Thyroid gland (tissue), 4 donors: ENCODE measurements around the gene FAM171A1. TPM values are rescaled to one million over a fixed set of nuclear protein-coding genes. Genes with fewer than 3 reads are reported as not detected.
"Not testable (repeated sequence)": the region's sequence is repeated elsewhere in the genome, so short reads cannot be mapped to it uniquely, and the experiment has no call there.

Experiments used
- DNase-seq, 2 donors: peaks; one replicate each; pipeline ENCODE4 v3.0.0-alpha.2; 2019
- H3K27ac ChIP-seq, 3 donors: fragments of 200-600 bp; sonication (generic); 1 replicate in 2 of 3; 2 replicates in 1 of 3; pipeline ENCODE4 v1.5.1; 2016 to 2019; ENCODE audit warnings: mild to moderate bottlenecking in 1 of 3, moderate library complexity in 1 of 3
- H3K27me3 ChIP-seq: fragments of 200-600 bp; sonication (generic); one replicate; pipeline ENCODE4 v1.5.1; 2019
- H3K36me3 ChIP-seq, 2 donors: fragments of 200-600 bp; sonication (generic); one replicate each; pipeline ENCODE4 v1.5.1; 2016 to 2019
- H3K4me1 ChIP-seq, 2 donors: fragments of 200-600 bp; sonication (generic); one replicate each; pipeline ENCODE4 v1.5.1; 2017 to 2019
- H3K4me3 ChIP-seq, 3 donors: fragments of 200-600 bp; sonication (generic); replicated peaks in 1 of 3; 1 replicate in 2 of 3; 2 replicates in 1 of 3; pipeline ENCODE4 v1.5.1; 2016; ENCODE audit warnings: mild to moderate bottlenecking in 1 of 3
- H3K9me3 ChIP-seq: fragments of 200-600 bp; sonication (generic); one replicate; pipeline ENCODE4 v1.5.1; 2017
- POLR2A ChIP-seq, 2 donors: fragments of 450-650 bp; IDR thresholded peaks; one replicate each; pipeline ENCODE4 v1.6.1; 2017; ENCODE audit warnings: antibody characterized with exemption in 2 of 2, mild to moderate bottlenecking in 2 of 2, moderate library complexity in 1 of 2
- WGBS, 2 donors: methylation state at CpG; one replicate each; pipeline ENCODE4 v1.1.5; 2017; 5-methylcytosine and 5-hydroxymethylcytosine counted together
- intact Hi-C: fragments of 100-400 bp; cut with DNase I; formaldehyde crosslinking; loops from one replicate; pipeline ENCODE4 v1.15.1; 2023
- total RNA-seq, 4 donors: library from RNA; depleted of rRNA; stranded (reverse); fragments of >200 nt; gene quantifications; one replicate each; pipeline ENCODE4 v1.2.3, GENCODE V29; 2016
- TF ChIP-seq, protein P1 (sequence below), 6 experiments: fragments of 200-600 bp in 3 of 6; fragments of 450-650 bp in 3 of 6; sonication (generic) in 3 of 6; IDR thresholded peaks; one replicate each; pipeline ENCODE4 v1.5.1; 2016 to 2019; ENCODE audit warnings: antibody characterized with exemption in 6 of 6, mild to moderate bottlenecking in 2 of 6, inconsistent platforms in 1 of 6, moderate library complexity in 1 of 6

The FAM171A1 gene
- total RNA-seq, 4 donors from 2014 or later: 10.2 to 14.9 (median 13.3) TPM

DNA sequence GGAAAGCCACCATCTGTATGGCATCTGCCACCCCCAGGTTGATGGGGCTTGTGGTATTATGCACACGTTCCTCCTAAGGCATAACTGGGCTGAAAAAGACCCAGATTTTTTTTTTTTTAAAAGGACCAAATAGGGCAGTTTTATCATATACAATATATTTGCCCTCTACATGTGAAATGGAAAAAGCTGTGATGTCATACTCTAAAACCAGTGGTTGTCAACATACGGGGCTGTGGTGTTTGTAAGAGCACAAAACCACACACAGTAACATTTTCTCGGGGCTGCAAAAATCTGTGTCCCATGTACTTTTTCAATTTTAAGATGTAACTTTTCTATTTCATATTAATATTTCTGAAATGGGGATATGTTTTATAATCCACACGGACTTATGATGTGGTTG lies 34.9 kb downstream of the FAM171A1 start:
- Histone ChIP-seq H3K4me1 (no peaks in the 10 kb centered on the region), H3K27ac (no peak overlapping the region), H3K36me3 (no peaks in the 10 kb centered on the region), H3K9me3 (no peaks in the 10 kb centered on the region), H3K27me3 (no peaks in the 10 kb centered on the region), H3K4me3 (no peak overlapping the region)
- 79 to 87% methylated on average over 4 of the region's 4 CpGs for WGBS, 2 donors
- no peak for DNase-seq
- TF ChIP-seq, protein P1, sequence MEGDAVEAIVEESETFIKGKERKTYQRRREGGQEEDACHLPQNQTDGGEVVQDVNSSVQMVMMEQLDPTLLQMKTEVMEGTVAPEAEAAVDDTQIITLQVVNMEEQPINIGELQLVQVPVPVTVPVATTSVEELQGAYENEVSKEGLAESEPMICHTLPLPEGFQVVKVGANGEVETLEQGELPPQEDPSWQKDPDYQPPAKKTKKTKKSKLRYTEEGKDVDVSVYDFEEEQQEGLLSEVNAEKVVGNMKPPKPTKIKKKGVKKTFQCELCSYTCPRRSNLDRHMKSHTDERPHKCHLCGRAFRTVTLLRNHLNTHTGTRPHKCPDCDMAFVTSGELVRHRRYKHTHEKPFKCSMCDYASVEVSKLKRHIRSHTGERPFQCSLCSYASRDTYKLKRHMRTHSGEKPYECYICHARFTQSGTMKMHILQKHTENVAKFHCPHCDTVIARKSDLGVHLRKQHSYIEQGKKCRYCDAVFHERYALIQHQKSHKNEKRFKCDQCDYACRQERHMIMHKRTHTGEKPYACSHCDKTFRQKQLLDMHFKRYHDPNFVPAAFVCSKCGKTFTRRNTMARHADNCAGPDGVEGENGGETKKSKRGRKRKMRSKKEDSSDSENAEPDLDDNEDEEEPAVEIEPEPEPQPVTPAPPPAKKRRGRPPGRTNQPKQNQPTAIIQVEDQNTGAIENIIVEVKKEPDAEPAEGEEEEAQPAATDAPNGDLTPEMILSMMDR (IDR thresholded peaks at IDR 0.05): no peak
- TF ChIP-seq POLR2A (IDR thresholded peaks at IDR 0.05): no peak
- intact Hi-C loops: no loop called here

DNA sequence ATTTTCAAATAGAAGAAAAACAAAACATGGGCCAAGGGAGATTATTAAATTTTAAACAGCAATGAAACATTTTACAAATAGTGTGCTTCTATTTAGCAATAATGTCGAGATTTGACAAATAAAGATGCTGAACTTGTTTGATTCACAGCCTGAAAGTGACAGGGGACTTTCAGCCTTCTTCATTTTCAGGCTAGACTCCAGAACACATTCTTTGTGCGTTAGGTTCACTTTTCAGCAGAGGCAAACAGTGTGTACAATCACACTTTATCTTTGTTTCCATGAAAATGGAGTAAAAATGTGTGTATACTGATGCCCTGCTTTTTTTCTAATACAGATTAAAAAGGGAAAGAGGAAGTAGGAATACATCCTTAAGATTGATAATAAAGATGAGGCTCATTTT lies 35.6 kb downstream of the FAM171A1 start:
- Histone ChIP-seq H3K4me1 (no peaks in the 10 kb centered on the region), H3K4me3 (no peak overlapping the region), H3K9me3 (no peaks in the 10 kb centered on the region), H3K27ac (no peak overlapping the region), H3K36me3 (no peaks in the 10 kb centered on the region), H3K27me3 (no peaks in the 10 kb centered on the region)
- no peak for DNase-seq
- 71 to 74% methylated on average over 2 of the region's 2 CpGs for WGBS, 2 donors
- no peak for TF ChIP-seq POLR2A (IDR thresholded peaks at IDR 0.05)
- TF ChIP-seq, protein P1 (IDR thresholded peaks at IDR 0.05): no peak
- intact Hi-C loops: no loop called here

DNA sequence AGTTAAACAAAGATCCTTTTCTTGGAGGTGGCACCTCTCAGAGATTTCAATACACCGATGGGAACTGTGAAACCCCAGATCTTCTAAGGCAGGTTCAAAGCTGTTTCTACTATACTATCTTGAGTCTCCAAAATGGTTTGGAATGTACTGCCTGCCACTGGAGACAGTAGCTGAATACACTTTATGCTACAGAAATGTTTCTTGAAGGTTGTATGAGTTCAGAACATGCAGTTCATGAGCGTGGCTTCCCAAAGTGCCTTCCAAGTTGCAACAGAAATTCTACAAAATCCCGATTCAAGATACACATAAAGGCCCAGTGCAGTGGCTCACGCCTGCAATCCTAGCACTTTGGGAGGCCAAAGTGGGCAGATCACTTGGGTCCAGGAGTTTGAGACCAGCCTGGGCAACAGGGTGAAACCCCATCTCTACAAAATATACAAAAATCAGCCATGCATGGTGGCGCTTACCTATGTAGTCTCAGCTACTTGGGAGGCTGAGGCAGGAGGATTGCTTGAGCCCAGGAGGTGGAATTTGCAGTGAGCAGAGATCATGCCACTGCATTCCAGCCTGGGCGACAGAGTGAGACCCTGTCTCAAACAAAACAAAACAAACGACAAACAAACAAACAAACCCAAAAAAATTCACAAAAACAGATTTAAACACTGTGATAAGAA lies 36.3 kb downstream of the FAM171A1 start:
- H3K36me3 ChIP-seq: no peaks in the 10 kb centered on the region
- H3K9me3 ChIP-seq: no peaks in the 10 kb centered on the region
- no peak for DNase-seq
- H3K27ac ChIP-seq: no peak overlapping the region
- H3K27me3 ChIP-seq: no peaks in the 10 kb centered on the region
- no peak overlapping the region for H3K4me3 ChIP-seq
- 91 to 92% methylated on average over 7 of the region's 7 CpGs for WGBS, 2 donors
- no peaks in the 10 kb centered on the region for H3K4me1 ChIP-seq
- intact Hi-C loops: no loop called here
- TF ChIP-seq POLR2A (IDR thresholded peaks at IDR 0.05): no peak

DNA sequence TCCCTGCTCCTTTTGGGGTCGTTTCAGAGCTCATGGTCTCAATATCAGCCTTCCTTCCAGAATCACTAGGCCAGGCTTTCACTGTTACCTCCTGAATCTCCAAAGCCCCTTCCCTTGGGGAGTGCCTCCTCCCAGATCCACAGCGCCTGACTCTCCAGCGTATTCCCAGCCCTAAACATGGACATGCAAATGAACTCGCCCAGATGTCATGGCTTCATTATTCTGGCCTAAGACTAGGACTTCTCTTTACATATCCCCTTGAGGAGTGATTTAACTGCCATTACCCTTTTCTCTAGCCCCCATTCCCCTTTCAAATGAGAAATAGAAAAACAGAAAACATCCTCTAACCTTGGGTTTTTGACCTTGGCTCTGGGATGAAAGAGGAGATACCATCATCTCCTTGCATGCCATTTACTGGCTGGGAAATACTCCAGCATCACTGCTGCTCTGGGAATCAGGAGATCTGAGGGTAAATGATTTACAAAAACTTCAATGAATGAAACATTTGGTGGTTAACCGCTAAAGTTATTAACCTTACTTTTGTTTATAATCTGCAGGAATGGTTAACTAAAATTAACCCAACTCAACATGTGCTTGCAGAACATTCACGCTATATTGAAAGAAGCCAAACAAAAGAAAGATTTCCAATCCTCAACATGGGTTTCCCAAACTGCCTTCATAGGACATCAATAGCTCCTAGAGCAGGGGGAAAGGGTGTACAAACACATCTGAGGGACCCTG lies 37.0 kb downstream of the FAM171A1 start:
- Histone ChIP-seq H3K36me3 (no peaks in the 10 kb centered on the region), H3K9me3 (no peaks in the 10 kb centered on the region), H3K27me3 (no peaks in the 10 kb centered on the region), H3K4me1 (no peaks in the 10 kb centered on the region), H3K27ac (no peak overlapping the region), H3K4me3 (no peak overlapping the region)
- intact Hi-C loops: no loop called here
- no peak for TF ChIP-seq POLR2A (IDR thresholded peaks at IDR 0.05)
- TF ChIP-seq, protein P1 (IDR thresholded peaks at IDR 0.05): no peak
- 88 to 93% methylated on average over 6 of the region's 6 CpGs for WGBS, 2 donors
- DNase-seq: no peak

DNA sequence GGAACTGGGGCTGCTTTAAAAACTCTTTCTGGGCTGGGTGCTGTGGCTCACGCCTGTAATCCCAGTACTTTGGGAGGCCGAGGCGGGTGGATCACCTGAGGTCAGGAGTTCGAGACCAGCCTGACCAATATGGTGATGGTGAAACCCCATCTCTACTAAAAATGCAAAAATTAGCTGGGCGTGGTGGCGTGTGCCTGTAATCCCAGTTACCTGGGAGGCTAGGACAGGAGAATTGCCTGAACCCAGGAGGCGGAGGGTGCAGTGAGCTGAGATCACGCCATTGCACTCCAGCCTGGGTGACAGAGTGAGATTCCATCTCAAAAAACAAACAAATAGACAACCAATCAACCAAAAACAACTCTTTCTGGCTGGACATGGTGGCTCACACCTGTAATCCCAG lies 37.9 kb downstream of the FAM171A1 start:
- 96 to 99% methylated on average over 8 of the region's 8 CpGs for WGBS, 2 donors
- DNase-seq, H3K36me3 ChIP-seq, H3K27ac ChIP-seq, H3K9me3 ChIP-seq, intact Hi-C loops, H3K27me3 ChIP-seq, H3K4me1 ChIP-seq, H3K4me3 ChIP-seq: not testable (repeated sequence)

DNA sequence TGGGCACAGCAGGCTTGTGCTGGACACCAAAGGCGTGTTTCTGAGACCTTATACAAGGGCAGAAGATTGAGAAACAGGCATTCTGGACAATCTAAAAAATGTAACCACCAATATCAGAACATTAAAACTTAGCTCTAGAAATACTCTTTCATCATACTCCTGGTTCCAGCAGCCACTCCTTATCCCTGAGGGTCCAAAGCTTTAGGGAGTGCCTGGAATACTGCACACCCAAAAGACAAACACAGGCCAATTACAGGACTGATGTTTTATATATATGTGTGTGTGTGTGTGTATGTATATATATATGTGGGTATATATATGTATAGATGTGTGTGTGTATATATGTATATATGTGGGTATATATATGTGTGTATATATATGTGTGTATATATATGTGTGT lies 39.6 kb downstream of the FAM171A1 start:
- 94 to 100% methylated on average over 1 of the region's 1 CpG for WGBS, 2 donors
- no peak for TF ChIP-seq POLR2A (IDR thresholded peaks at IDR 0.05)
- TF ChIP-seq, protein P1 (IDR thresholded peaks at IDR 0.05): no peak
- H3K27ac ChIP-seq: no peak overlapping the region
- H3K36me3 ChIP-seq: no peaks in the 10 kb centered on the region
- H3K4me1 ChIP-seq: no peaks in the 10 kb centered on the region
- no peaks in the 10 kb centered on the region for H3K9me3 ChIP-seq
- no peak overlapping the region for H3K4me3 ChIP-seq
- intact Hi-C loops: no loop called here
- H3K27me3 ChIP-seq: no peaks in the 10 kb centered on the region
- DNase-seq: no peak
